Lower lobe of right lung (tissue), 2 donors: Measurements from ENCODE around the gene DNAJC17. TPM values are rescaled to one million over a fixed set of nuclear protein-coding genes. Genes with fewer than 3 reads are reported as not detected.

Experiments used
- ATAC-seq, 2 donors: fragments of 200-7000 bp; cut with Tn5 transposase; one replicate each; pipeline ENCODE4 v1.9.1; 2020 to 2022; ENCODE audit warnings: mild to moderate bottlenecking in 2 of 2, moderate library complexity in 2 of 2
- DNase-seq: peaks from one replicate; pipeline ENCODE4 v3.0.0-alpha.2; 2020
- H3K27ac ChIP-seq: fragments of 200-600 bp; one replicate; pipeline ENCODE4 v1.8.0; 2022
- H3K27me3 ChIP-seq: fragments of 200-600 bp; one replicate; pipeline ENCODE4 v1.8.0; 2022; ENCODE audit warnings: low read depth
- H3K36me3 ChIP-seq: fragments of 200-600 bp; one replicate; pipeline ENCODE4 v1.8.0; 2022; ENCODE audit warnings: mild to moderate bottlenecking
- H3K4me1 ChIP-seq: fragments of 200-600 bp; one replicate; pipeline ENCODE4 v1.8.0; 2022
- H3K4me3 ChIP-seq: fragments of 200-600 bp; one replicate; pipeline ENCODE4 v1.8.0; 2022; ENCODE audit warnings: mild to moderate bottlenecking
- H3K9me3 ChIP-seq: fragments of 200-600 bp; one replicate; pipeline ENCODE4 v1.8.0; 2022
- intact Hi-C: fragments of 100-400 bp; cut with DNase I; formaldehyde crosslinking; loops from one replicate; pipeline ENCODE4 v1.11.0; 2022
- total RNA-seq: library from RNA; stranded (reverse); fragmentation: NEBNext Ultra II Directional; extraction: Animal tissue kit (Norgen Biotek cat#: 25700); gene quantifications from one replicate; pipeline ENCODE4 v1.2.1, GENCODE V29; 2021
- TF ChIP-seq, protein P1 (sequence below): fragments of 200-600 bp; IDR thresholded peaks from one replicate; pipeline ENCODE4 v1.8.0; 2022; ENCODE audit warnings: antibody characterized with exemption, mild to moderate bottlenecking
- donor health status: DM: no; HTN: yes; CAD: no; lungs with severe emphysema.

The DNAJC17 gene
- total RNA-seq, 1 donor from 2014 or later: 28.4 TPM

GRCh38 chr15:40762919-40763800 lies 44.1 kb downstream of the DNAJC17 start:
- Histone ChIP-seq H3K4me1 (peaks cover 44% of the 10 kb centered on the region), H3K27ac (peak overlapping the region; percentile 89), H3K27me3 (no peaks in the 10 kb centered on the region), H3K36me3 (peaks cover 26% of the 10 kb centered on the region), H3K4me3 (peak overlapping the region; percentile 75), H3K9me3 (no peaks in the 10 kb centered on the region)
- DNase-seq (peak; percentile 85), ATAC-seq (peak; percentile 44 to 47)
- intact Hi-C loops: no loop called here
- TF ChIP-seq, protein P1, sequence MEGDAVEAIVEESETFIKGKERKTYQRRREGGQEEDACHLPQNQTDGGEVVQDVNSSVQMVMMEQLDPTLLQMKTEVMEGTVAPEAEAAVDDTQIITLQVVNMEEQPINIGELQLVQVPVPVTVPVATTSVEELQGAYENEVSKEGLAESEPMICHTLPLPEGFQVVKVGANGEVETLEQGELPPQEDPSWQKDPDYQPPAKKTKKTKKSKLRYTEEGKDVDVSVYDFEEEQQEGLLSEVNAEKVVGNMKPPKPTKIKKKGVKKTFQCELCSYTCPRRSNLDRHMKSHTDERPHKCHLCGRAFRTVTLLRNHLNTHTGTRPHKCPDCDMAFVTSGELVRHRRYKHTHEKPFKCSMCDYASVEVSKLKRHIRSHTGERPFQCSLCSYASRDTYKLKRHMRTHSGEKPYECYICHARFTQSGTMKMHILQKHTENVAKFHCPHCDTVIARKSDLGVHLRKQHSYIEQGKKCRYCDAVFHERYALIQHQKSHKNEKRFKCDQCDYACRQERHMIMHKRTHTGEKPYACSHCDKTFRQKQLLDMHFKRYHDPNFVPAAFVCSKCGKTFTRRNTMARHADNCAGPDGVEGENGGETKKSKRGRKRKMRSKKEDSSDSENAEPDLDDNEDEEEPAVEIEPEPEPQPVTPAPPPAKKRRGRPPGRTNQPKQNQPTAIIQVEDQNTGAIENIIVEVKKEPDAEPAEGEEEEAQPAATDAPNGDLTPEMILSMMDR: no peak

DNA sequence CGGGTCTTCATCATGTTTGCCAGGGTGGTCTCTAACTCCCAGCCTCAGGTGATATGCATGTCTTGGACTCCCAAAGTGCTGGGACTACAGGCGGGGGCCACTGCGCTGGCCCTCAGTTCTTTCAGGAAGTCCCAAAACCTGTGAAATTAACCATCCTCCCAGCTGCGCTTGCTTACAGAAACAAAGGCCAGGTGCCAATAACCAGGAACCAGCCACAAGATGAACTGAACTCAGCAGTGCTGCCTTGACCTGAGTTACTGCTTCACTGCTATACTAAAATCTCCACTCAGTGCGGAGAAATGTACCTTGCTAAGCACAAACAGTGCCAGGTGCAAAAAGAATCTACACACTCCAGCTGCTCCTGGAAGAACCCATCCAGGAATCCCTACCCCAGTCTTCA lies 47.3 kb downstream of the DNAJC17 start:
- TF ChIP-seq, protein P1: no peak
- H3K27me3 ChIP-seq: no peaks in the 10 kb centered on the region
- H3K36me3 ChIP-seq: no peaks in the 10 kb centered on the region
- DNase-seq: no peak
- H3K9me3 ChIP-seq: no peaks in the 10 kb centered on the region
- H3K27ac ChIP-seq: no peak overlapping the region
- intact Hi-C loops: no loop called here
- peaks cover 25% of the 10 kb centered on the region for H3K4me1 ChIP-seq
- ATAC-seq: no peak
- H3K4me3 ChIP-seq: no peak overlapping the region

- Histone ChIP-seq H3K27me3 (no peaks in the 10 kb centered on the region), H3K4me3 (no peak overlapping the region), H3K27ac (no peak overlapping the region), H3K4me1 (peaks cover 19% of the 10 kb centered on the region), H3K9me3 (no peaks in the 10 kb centered on the region), H3K36me3 (peaks cover 10% of the 10 kb centered on the region)
- TF ChIP-seq, protein P1: no peak
- DNase-seq: no peak
- intact Hi-C loops: no loop called here
- no peak for ATAC-seq
These were observed 50.3 kb downstream of the DNAJC17 start for GRCh38 chr15:40756938-40757337.

- TF ChIP-seq, protein P1: no peak
- Histone ChIP-seq H3K9me3 (no peaks in the 10 kb centered on the region), H3K4me1 (peaks cover 19% of the 10 kb centered on the region), H3K4me3 (peak overlapping the region; percentile 95), H3K27ac (peak overlapping the region; percentile 90), H3K27me3 (no peaks in the 10 kb centered on the region), H3K36me3 (peaks cover 21% of the 10 kb centered on the region)
- DNase-seq (no peak), ATAC-seq (no peak)
- intact Hi-C loops: no loop called here
These were observed 51.5 kb downstream of the DNAJC17 start for GRCh38 chr15:40755812-40756208.

DNA sequence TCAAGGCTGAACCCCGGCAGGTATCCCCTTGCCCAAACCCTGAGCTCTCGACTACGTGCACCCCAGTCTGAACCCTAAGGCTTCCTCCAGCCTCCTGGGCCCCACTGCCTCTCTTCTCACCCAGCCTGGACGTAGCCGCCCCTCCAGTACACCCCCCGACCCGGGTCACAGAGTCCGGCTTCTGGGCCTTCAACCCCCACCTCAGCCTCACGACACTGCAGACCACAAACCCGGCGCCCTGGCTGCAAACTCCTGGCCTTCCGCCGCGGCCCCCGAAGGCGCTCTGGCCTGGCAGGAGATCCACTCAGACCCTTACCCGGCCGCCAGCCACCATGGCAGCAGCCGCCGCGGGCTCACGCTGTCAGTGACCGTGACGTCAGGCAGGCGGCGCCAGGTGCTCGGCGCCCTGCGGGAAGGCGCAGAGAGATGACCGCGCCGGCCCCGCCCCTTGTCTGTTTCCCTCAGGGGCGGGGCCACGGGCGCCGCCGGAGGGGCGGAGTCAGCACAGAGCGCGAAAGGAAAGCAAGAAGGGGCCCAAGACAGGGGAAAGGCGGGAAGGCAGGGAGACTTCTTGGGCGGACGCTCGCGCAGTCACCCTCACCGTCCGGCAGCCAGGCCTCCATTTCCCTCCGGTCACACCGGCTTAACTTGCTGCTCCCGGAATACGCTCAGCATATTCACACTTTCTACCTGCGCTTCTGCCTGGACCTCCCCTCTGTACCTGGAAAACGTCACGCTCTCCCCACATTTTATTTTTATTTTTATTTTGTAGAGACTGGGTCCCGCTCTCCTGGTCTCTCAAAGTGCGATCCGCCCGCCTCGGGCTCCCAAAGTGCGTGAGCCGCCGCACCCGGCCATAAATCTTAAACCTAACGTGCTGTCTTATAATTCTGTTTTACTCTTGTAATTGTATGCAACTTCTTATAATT lies 52.1 kb downstream of the DNAJC17 start, which contains the start of gene RMDN3:
Gene RMDN3 (minus strand): TSS at position 372 of the 929 bp plus-strand sequence. CDS start 471 bp downstream, outside the sequence.
- no peaks in the 10 kb centered on the region for H3K9me3 ChIP-seq
- peaks cover 28% of the 10 kb centered on the region for H3K36me3 ChIP-seq
- no peaks in the 10 kb centered on the region for H3K27me3 ChIP-seq
- TF ChIP-seq, protein P1: no peak
- peak; percentile 99 for ATAC-seq
- H3K4me1 ChIP-seq: peaks cover 19% of the 10 kb centered on the region
- intact Hi-C loops: no loop called here
- DNase-seq: peak; percentile 96
- peak within 1 kb of the TSS; percentile 95 for H3K4me3 ChIP-seq
- H3K27ac ChIP-seq: peak within 1 kb of the TSS; percentile 90
